Measurements from ENCODE around the gene NKIRAS1.

- no peak for TF ChIP-seq EZH2 (IDR thresholded peaks at IDR 0.05)
- peak; percentile 36; the same call in 1 of the 2 replicates for TF ChIP-seq SP1 (IDR thresholded peaks at IDR 0.05; ENCODE audit: low read depth)
- no peak for TF ChIP-seq POLR2AphosphoS5 (IDR thresholded peaks at IDR 0.05; ENCODE audit: low read depth, low read length)
- no peak for TF ChIP-seq CTCF (IDR thresholded peaks at IDR 0.05 in 2 of 3, conservative IDR thresholded peaks at IDR 0.05 in 1 of 3; ENCODE audit: borderline replicate concordance in 1 of 3, insufficient read depth in 1 of 3, low read depth in 2 of 3, low read length in 2 of 3)
These were observed 42.5 kb upstream of the NKIRAS1 start for GRCh38 chr3:23959135-23959900.

Measured in HCT116 (cell line).